Activated naive CD8-positive, alpha-beta T cell treated with anti-CD3 and anti-CD28 coated beads for 36 hours (primary cell): ENCODE data around the gene IRF5. TPM values are rescaled to one million over a fixed set of nuclear protein-coding genes. Genes with fewer than 3 reads are reported as not detected.
"Not testable (repeated sequence)": the region's sequence is repeated elsewhere in the genome, so short reads cannot be mapped to it uniquely, and the experiment has no call there.

Experiments
- DNase-seq: peaks from one replicate; pipeline ENCODE4 v3.0.0; 2021
- H3K27ac Mint-ChIP-seq: one replicate; pipeline ENCODE4 v1.8.0; 2022; ENCODE audit warnings: mild to moderate bottlenecking, moderate library complexity, mixed read lengths
- H3K27me3 Mint-ChIP-seq: one replicate; pipeline ENCODE4 v1.8.0; 2022; ENCODE audit warnings: mild to moderate bottlenecking, mixed read lengths
- H3K36me3 Mint-ChIP-seq: one replicate; pipeline ENCODE4 v1.8.0; 2021; ENCODE audit warnings: mild to moderate bottlenecking, mixed read lengths
- H3K4me1 Mint-ChIP-seq: one replicate; pipeline ENCODE4 v1.8.0; 2021; ENCODE audit warnings: mixed read lengths
- H3K4me3 Mint-ChIP-seq: one replicate; pipeline ENCODE4 v1.8.0; 2022; ENCODE audit warnings: mild to moderate bottlenecking, moderate library complexity, mixed read lengths
- H3K9me3 Mint-ChIP-seq: one replicate; pipeline ENCODE4 v1.8.0; 2022; ENCODE audit warnings: mixed read lengths
- total RNA-seq, 2 experiments: library from RNA; stranded (reverse); gene quantifications; one replicate each; pipeline ENCODE4 v1.2.3, GENCODE V29; 2021

Gene IRF5
- total RNA-seq, 2 experiments from 2014 or later = 3.8 to 4.0 TPM

DNA sequence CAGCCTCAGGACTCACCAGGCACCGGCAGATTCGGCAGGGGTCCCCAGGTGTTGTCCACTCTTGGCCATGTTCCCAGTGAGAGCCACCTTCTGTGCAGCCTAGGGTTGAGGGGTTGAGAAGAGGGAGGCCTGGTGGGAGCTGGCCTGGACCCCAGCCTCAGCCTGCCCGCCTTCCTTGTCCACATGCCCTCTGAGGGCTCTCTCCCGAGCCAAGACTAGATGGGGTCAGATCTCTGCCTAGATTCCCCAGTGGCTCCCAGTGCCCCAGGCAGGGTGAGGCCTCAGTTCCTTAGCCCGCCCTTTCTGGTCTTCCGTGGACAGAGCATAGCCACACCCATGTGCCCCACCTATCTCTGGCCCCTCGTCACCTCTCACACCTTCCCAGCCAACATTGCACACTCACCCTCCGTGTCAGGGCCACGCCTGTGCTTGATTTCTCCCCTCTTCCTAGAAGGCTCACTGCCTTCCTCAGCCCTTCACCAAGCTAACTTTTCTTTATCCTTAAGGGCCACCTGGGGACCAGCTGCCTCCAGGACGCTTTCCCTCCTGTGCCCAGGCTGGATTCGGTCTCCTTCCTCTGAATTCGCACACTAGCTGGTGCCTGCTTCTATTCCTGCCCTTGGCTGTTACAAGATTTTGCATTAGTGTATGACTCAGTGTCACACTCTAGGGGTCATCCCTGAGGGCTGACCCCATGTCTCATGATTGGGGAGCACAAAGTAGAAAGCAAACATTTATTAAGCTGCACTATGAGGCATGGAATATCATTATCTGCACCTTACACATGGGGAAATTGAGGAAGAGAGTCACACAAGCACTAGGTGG is 34.8 kb upstream of the IRF5 start:
- Mint-ChIP-seq H3K36me3 (no peaks in the 10 kb centered on the region), H3K9me3 (peaks cover 3% of the 10 kb centered on the region), H3K27ac (no peak overlapping the region), H3K4me1 (no peaks in the 10 kb centered on the region), H3K4me3 (no peak overlapping the region), H3K27me3 (peaks cover 20% of the 10 kb centered on the region)
- DNase-seq = no peak

DNA sequence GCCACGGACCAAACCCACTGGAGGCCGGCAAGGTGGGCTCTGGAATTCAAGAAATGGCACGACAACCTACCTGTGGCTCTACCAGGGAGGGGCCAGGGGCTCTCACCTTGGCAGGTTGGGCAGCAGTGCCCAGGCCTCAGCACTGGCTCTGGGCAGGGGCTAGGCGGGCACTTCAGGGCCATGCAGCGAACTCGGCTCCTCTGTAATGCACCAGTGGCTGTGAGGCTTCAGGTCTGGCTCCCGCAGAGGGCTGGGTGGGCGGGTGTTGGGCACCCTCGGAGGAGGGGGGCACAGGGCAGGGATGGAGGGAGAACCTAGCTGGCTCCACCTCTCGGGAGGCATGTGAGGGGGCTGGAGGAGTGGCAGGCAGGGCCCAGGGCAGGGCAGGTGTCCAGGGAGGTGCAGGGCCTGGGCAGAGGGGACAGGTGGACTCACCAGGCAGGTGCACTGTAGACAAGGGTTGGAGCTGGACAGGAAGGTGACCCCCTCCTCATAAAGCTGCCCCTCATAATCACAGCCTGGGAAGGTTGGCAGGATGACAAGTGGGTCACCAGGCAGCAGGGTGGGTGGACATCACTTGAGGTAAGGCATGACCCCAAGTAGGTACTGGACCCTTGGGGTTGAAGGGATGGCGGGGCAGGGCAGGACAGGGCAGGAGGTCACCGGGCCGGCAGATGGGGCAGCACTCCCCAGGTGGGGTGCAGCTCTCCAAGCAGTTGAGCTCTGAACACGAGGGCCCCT is 33.9 kb upstream of the IRF5 start:
- H3K4me1 Mint-ChIP-seq = no peaks in the 10 kb centered on the region
- no peaks in the 10 kb centered on the region for H3K36me3 Mint-ChIP-seq
- peaks cover 28% of the 10 kb centered on the region for H3K27me3 Mint-ChIP-seq
- no peaks in the 10 kb centered on the region for H3K9me3 Mint-ChIP-seq
- DNase-seq = no peak
- H3K4me3 Mint-ChIP-seq = no peak overlapping the region
- no peak overlapping the region for H3K27ac Mint-ChIP-seq

- no peak overlapping the region for H3K4me3 Mint-ChIP-seq
- H3K27ac Mint-ChIP-seq = no peak overlapping the region
- no peaks in the 10 kb centered on the region for H3K9me3 Mint-ChIP-seq
- no peaks in the 10 kb centered on the region for H3K4me1 Mint-ChIP-seq
- no peak for DNase-seq
- H3K27me3 Mint-ChIP-seq = peaks cover 36% of the 10 kb centered on the region
- no peaks in the 10 kb centered on the region for H3K36me3 Mint-ChIP-seq
These were observed 33.1 kb upstream of the IRF5 start for GRCh38 chr7:128904381-128905197.

- Mint-ChIP-seq H3K4me3 (no peak overlapping the region), H3K9me3 (no peaks in the 10 kb centered on the region), H3K4me1 (no peaks in the 10 kb centered on the region), H3K36me3 (no peaks in the 10 kb centered on the region), H3K27ac (no peak overlapping the region), H3K27me3 (peaks cover 42% of the 10 kb centered on the region)
- no peak for DNase-seq
These were observed 31.5 kb upstream of the IRF5 start for GRCh38 chr7:128906001-128906765.

GRCh38 chr7:128906766-128907559 is 30.8 kb upstream of the IRF5 start:
- Mint-ChIP-seq H3K4me1 (no peaks in the 10 kb centered on the region), H3K4me3 (no peak overlapping the region), H3K9me3 (no peaks in the 10 kb centered on the region), H3K27ac (no peak overlapping the region), H3K27me3 (peaks cover 47% of the 10 kb centered on the region), H3K36me3 (no peaks in the 10 kb centered on the region)
- no peak for DNase-seq

DNA sequence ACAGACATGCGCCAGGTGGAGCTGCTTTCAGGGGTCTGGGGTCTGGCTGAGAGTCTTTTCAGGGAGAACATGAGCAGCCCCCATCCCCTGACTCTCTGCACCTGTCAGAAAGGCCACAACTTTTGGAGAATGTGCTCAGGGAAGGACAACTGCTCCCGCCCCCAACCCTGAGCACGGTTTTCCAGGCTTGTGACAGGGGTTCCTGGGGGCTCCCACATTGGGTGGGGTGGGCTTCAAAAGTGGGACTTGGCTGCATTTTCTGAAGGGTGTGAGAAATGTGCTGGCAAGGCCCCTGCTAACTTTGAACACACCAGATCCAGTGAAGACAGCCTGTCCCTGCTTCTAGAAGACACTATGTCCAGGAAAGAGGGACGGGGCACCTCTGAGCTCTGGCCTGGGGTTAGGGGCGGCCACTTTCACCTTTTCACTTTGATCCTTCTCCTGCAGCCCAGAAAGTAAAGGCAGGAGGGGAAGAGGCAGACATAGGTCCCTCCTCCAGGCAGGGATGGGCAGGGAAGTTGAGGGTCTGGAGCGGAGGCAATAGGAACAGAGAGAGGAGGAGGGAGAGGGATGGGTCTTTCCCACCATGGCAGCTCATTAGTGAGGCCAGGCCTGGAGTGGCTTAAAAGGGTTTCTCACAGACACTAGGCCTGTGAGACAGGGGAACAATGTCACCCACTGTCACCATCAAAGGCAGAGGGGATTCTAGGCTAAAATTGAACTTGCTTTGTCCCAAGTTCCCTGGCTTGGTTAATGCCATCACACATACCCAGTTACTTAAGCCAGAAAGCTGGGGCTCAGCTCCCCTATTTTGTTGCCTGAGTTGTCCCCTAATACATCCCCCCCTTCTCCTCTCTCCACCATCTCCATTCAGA is 28.7 kb upstream of the IRF5 start:
- Mint-ChIP-seq H3K36me3 (no peaks in the 10 kb centered on the region), H3K27ac (no peak overlapping the region), H3K4me1 (no peaks in the 10 kb centered on the region), H3K27me3 (peaks cover 56% of the 10 kb centered on the region), H3K4me3 (no peak overlapping the region), H3K9me3 (no peaks in the 10 kb centered on the region)
- no peak for DNase-seq

DNA sequence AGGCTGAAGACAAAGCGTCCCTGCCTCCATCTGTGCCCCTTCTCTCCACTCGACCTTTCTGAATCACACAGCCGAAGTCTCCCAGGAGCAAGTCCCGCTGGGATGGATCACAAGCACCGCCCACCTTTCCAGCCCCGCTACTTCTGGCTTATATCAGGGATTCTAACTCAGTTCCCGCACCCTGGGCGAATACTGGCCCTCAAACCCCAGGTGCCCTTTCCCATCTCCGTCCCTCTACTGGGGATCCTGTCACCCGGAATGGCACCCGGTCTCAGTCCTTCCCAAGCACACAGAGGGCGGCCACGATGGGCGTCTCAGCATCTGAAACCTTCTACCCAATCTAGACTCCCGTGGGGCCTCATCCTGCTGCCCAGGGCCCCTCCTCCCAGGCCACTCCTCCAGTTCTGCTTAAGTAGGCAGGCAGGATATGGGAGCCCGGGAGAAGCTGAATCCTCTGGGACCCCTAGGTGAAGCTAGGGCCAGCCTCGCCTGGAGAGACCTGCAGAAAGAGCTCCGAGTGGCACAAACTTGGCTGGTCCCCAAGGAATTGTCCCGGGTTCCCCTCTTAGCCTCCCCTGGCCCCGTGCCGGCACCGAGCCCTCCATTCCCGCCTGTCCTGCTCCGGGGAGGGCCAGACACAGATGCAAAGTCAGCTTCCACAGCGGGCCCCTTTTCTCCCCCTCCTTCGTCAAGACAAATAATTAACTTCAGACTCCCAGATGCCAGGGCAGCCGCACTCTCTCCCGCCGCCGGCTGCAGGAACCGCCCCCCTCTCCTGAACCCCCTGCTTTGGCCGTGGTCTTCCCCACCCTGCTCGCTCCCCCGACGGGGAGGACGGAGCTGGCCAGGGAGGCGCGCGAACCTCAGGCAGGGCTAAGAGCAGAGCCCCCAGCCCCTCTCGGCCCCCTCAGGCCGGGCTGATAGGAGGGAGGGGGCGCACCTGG is 27.8 kb upstream of the IRF5 start:
- no peaks in the 10 kb centered on the region for H3K36me3 Mint-ChIP-seq

GRCh38 chr7:128910569-128910945 is 27.2 kb upstream of the IRF5 start, which contains the start of gene KCP:
KCP (minus strand) TSS chr7:128910709; CDS start chr7:128910676, 33 bp downstream.
- H3K36me3 Mint-ChIP-seq = no peaks in the 10 kb centered on the region
- H3K9me3 Mint-ChIP-seq = no peaks in the 10 kb centered on the region
- H3K4me3 Mint-ChIP-seq = no peak within 1 kb of the TSS
- H3K4me1 Mint-ChIP-seq = peaks cover 4% of the 10 kb centered on the region
- peaks cover 67% of the 10 kb centered on the region for H3K27me3 Mint-ChIP-seq
- no peak for DNase-seq
- H3K27ac Mint-ChIP-seq = no peak within 1 kb of the TSS

More for the DNA sequence above, 27.8 kb upstream of the IRF5 start:
- Mint-ChIP-seq H3K4me1 (no peaks in the 10 kb centered on the region), H3K27ac (no peak overlapping the region), H3K4me3 (no peak overlapping the region), H3K27me3 (peaks cover 62% of the 10 kb centered on the region), H3K9me3 (no peaks in the 10 kb centered on the region)
- no peak for DNase-seq

DNA sequence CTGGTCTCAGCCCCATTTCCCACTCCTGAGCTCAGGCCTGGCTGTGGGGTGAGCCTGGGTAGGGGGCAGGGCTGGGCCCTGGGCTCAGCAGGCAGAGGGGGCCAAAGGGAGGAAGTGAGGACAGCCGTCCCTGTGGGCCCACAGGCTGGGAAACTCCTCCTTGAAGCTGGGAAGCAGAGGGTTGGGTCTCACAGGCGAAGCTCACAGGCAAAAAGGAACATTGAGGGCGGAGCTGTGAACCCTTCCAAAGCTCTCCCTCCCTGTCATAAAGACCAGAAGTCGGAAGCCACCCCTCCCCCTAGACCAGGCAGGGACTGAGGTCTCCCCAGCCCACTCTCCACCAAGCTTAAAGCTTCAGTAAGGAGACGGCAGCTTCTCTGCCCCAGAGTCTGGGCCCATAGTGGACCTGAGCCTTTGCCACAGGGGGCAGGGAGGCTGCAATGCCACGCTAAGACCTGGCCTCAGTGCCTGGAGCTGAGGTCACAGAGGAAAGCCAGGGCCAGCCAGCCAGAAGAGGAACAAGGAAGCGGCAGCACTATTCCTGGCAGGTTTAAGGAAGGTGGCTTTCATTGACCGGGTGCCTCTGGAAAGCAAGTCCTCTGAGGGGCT is 26.2 kb upstream of the IRF5 start:
- DNase-seq = no peak
- Mint-ChIP-seq H3K27ac (no peak overlapping the region), H3K27me3 (peaks cover 69% of the 10 kb centered on the region), H3K36me3 (no peaks in the 10 kb centered on the region), H3K9me3 (no peaks in the 10 kb centered on the region), H3K4me3 (no peak overlapping the region), H3K4me1 (peaks cover 4% of the 10 kb centered on the region)

DNA sequence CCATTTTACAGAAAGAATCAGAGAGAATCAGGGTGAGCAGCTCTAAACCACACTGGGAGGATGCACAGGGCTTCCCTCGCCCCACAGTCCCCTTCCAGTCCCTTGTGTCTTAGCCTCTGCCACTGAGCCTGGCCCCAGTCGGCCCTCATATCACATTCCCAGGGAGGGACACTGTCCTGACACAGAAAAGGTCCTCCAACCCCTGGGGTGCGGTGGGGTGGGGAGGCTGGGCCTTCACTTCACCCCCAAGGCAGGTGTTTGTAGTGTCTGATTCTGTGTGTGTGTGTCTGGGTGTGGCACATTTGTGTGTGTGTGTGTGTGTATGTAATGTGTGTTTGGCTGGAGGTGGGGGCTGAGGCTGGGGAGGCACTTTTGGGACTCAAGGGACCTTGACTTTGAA is 25.4 kb upstream of the IRF5 start:
- no peaks in the 10 kb centered on the region for H3K9me3 Mint-ChIP-seq
- no peak overlapping the region for H3K4me3 Mint-ChIP-seq
- no peak for DNase-seq
- H3K4me1 Mint-ChIP-seq = peaks cover 4% of the 10 kb centered on the region
- H3K27ac Mint-ChIP-seq = no peak overlapping the region
- no peaks in the 10 kb centered on the region for H3K36me3 Mint-ChIP-seq
- peaks cover 76% of the 10 kb centered on the region for H3K27me3 Mint-ChIP-seq

DNA sequence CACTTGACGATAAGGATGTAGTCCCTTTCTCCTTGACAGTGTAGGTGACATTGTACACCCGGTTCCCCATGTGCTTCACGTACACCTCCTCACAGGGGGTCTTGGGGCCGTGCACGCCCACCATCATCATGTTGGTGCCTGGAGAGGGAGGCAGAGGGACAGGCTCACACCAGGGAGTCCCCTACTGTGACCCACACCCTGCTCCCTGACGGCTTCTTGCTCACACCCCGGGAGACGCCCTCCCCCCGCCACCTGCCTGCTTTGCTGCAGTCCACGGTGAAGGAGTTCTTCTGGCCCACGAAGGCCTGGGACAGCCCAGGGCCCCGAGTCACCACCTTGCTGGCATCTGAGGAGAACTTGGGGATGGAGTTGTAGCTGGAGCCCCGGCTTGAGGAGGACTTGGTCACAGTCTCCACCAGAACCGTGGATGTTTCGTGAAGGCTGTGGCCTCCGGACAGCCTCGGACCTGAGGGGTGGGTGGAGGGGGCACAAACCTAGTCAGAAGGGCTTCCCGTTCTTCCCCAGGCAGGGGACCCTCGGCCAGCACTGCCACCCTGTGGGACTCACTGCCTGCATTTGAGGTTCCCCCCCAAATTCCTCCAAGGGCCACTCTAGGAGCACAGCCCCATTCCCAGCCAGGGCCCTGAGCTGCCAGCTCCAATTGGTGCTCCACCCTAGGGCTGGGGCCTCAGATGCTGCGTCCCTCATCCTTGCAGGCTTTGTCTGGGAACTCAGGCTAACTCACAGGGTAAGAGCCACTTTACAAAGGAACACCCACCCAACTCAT is 24.8 kb upstream of the IRF5 start:
- not testable (repeated sequence) for DNase-seq, H3K4me1 Mint-ChIP-seq, H3K4me3 Mint-ChIP-seq, H3K9me3 Mint-ChIP-seq, H3K27ac Mint-ChIP-seq, H3K36me3 Mint-ChIP-seq
- H3K27me3 Mint-ChIP-seq = peaks cover 77% of the 10 kb centered on the region
